BJ (cell line): ENCODE measurements around the gene SCAI. TPM values are rescaled to one million over a fixed set of nuclear protein-coding genes. Genes with fewer than 3 reads are reported as not detected.

Experiments
- CTCF ChIA-PET: fragments of 350-600 bp; formaldehyde crosslinking; extraction: SDS; loops from one replicate; lab custom pipeline; 2021; ENCODE audit warnings: antibody characterized with exemption, inconsistent platforms; lab: Yijun Ruan, JAX
- POLR2A ChIA-PET: fragments of 300-600 bp; sonication (Branson Sonifier 250); formaldehyde crosslinking; extraction: SDS; loops from one replicate; lab custom pipeline; 2021; ENCODE audit warnings: antibody characterized with exemption; lab: Charles Lee
- DNase-seq: peaks from one replicate; pipeline ENCODE4 v3.0.0-alpha.2; 2011; ENCODE audit warnings: low read depth
- H3K27me3 ChIP-seq: 2 replicates; pipeline ENCODE4 v1.6.0; 2011; ENCODE audit warnings: low read length; ENCODE audit not compliant: control insufficient read depth, insufficient read depth
- H3K36me3 ChIP-seq: 2 replicates; pipeline ENCODE4 v1.5.1; 2011; ENCODE audit warnings: low read length; ENCODE audit not compliant: control insufficient read depth, insufficient read depth
- H3K4me3 ChIP-seq: 2 replicates; pipeline ENCODE4 v1.5.1; 2011; ENCODE audit warnings: low read depth, mild to moderate bottlenecking, control low read depth, low read length
- CTCF ChIP-seq: IDR thresholded peaks from 2 replicates; pipeline ENCODE4 v1.5.1; 2011; ENCODE audit warnings: low read depth, mild to moderate bottlenecking, control low read depth, inconsistent platforms, low read length, moderate library complexity; ENCODE audit not compliant: insufficient read depth
- polyA plus RNA-seq: library from polyadenylated mRNA; depleted of rRNA; stranded (reverse); fragments of >200 nt; gene quantifications from 2 replicates; pipeline ENCODE4 v1.2.3, GENCODE V29; 2011

Gene SCAI
- polyA plus RNA-seq, 1 experiment, result 2.0 TPM

- H3K27me3 ChIP-seq, result no peaks in the 10 kb centered on the region
- POLR2A ChIA-PET, result no interaction called here
- no peak for DNase-seq
- CTCF ChIA-PET, result interaction anchor here (0.6 to 0.7 kb wide), 2 partner anchors 20 to 48 kb away, joined by 3 read pairs; no protein-coding TSS in a partner anchor
- H3K36me3 ChIP-seq, result no peaks in the 10 kb centered on the region
- no peak overlapping the region for H3K4me3 ChIP-seq
- TF ChIP-seq CTCF, result no peak
Observed at GRCh38 chr9:124950050-124950718, 193.1 kb downstream of the SCAI start.

DNA sequence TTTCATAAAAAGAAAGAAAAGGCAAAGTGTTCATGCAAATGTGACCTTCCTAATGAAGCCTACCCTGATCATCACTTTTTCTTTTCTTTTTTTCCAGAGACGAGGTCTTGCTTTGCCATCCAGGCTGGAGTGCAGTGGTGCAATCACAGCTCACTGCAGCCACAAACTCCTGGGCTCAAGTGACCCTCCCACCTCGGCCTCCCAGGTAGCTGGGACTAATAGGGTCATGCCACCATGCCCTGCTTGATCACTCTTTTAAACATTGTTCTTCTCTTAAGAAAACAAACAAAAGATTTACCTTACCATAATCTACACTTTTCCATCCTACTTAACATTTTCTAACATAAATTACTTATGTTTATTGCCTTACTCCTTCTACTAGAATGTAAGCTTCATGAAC is 193.9 kb downstream of the SCAI start:
- TF ChIP-seq CTCF, result no peak
- ChIA-PET CTCF (no interaction called here), POLR2A (no interaction called here)
- H3K36me3 ChIP-seq, result no peaks in the 10 kb centered on the region
- no peak for DNase-seq
- no peak overlapping the region for H3K4me3 ChIP-seq
- H3K27me3 ChIP-seq, result no peaks in the 10 kb centered on the region

- Histone ChIP-seq H3K36me3 (no peaks in the 10 kb centered on the region), H3K4me3 (no peak overlapping the region), H3K27me3 (no peaks in the 10 kb centered on the region)
- POLR2A ChIA-PET, result no interaction called here
- DNase-seq, result no peak
- no peak for TF ChIP-seq CTCF
- CTCF ChIA-PET, result interaction anchor here (0.7 kb wide), 1 partner anchor 8 kb away, joined by 3 read pairs; no protein-coding TSS in a partner anchor
Observed at GRCh38 chr9:124947727-124948391, 195.5 kb downstream of the SCAI start.

- Histone ChIP-seq H3K27me3 (no peaks in the 10 kb centered on the region), H3K4me3 (no peak overlapping the region), H3K36me3 (no peaks in the 10 kb centered on the region)
- POLR2A ChIA-PET, result no interaction called here
- DNase-seq, result no peak
- CTCF ChIA-PET, result no interaction called here
- TF ChIP-seq CTCF, result no peak
Observed at GRCh38 chr9:124946167-124946566, 197.2 kb downstream of the SCAI start.

DNA sequence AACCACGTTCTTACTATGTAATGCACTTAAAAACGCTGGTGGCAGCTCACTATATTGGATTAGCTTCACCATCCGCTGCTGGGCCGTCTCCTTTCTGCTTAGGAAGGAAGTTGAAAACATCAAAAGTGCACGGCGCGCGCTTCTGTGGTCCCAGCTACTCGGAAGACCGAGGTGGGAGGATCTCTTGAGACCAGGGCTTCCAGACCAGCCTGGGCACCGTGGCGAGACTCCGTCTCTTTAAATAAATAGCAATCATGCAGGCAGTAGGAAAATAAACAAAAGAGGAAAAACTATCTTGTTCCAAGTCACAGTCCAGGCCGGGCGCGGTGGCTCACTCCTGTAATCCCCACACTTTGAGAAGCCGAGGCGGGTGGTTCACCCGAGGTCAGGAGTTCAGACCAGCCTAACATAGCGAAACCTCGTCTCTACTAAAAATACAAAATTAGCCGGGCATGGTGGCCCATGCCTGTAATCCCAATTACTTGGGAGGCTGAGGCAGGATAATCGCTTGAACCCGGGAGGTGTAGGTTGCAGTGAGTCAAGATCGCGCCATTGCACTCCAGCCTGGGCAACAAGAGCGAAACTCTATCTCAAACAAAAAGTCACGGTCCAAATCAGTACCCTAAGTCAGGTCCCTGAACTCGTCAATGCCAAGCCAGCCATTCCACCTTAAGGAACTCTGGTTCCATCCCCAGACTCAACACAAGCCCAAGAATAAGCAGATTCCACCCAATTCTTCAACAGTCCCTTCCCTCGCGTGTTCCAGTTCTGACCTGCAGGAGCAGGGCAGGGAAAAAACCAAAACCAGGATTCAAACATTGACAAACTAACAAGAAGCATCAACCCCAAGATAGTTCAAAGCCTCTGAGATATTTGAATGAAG is 201.4 kb downstream of the SCAI start:
- Histone ChIP-seq H3K36me3 (peaks cover 1% of the 10 kb centered on the region; the same call in 1 of the 2 replicates), H3K4me3 (peak overlapping the region; percentile 56), H3K27me3 (no peaks in the 10 kb centered on the region)
- ChIA-PET POLR2A (interaction anchor here (0.6 kb wide), 1 partner anchor 57 kb away, joined by 7 read pairs; no protein-coding TSS in a partner anchor), CTCF (interaction anchor here (0.7 to 1.0 kb wide), 4 partner anchors 23 to 243 kb away, joined by 3 to 5 read pairs (median 4); partner anchors contain the start of gene SCAI)
- TF ChIP-seq CTCF, result peak; percentile 22; the same call in 1 of the 2 replicates
- DNase-seq, result no peak
